B cell (primary cell): ENCODE data around the gene CLIP2. TPM values are rescaled to one million over a fixed set of nuclear protein-coding genes. Genes with fewer than 3 reads are reported as not detected.

Experiments
- ATAC-seq: fragments of 200-7000 bp; cut with Tn5 transposase; one replicate; pipeline ENCODE4 v1.10.0; 2021; ENCODE audit warnings: low read depth, mild to moderate bottlenecking, moderate number of reproducible peaks, moderate library complexity
- CTCF ChIA-PET: fragments of 350-600 bp; sonication (Branson Sonifier 250); formaldehyde crosslinking; loops from one replicate; lab custom pipeline; 2021; ENCODE audit warnings: antibody characterized with exemption, inconsistent platforms; lab: Charles Lee
- POLR2A ChIA-PET: fragments of 350-600 bp; sonication (Branson Sonifier 250); formaldehyde crosslinking; loops from one replicate; lab custom pipeline; 2021; ENCODE audit warnings: antibody characterized with exemption; lab: Charles Lee
- DNase-seq: peaks from one replicate; pipeline ENCODE4 v3.0.0; 2013
- H2AFZ ChIP-seq: 2 replicates; pipeline ENCODE4 v1.6.1; 2012; ENCODE audit warnings: mild to moderate bottlenecking, low read depth, low read length; ENCODE audit not compliant: insufficient read depth, poor library complexity, severe bottlenecking
- H3K27ac ChIP-seq, 2 donors: 1 replicate in 1 of 2; 2 replicates in 1 of 2; pipeline ENCODE4 v1.5.1; 2012 to 2013; ENCODE audit warnings: low read length in 2 of 2, mild to moderate bottlenecking in 2 of 2, moderate library complexity in 1 of 2
- H3K27me3 ChIP-seq, 4 experiments: fragments of 200-600 bp in 1 of 4; sonication (generic) in 1 of 4; replicated peaks in 1 of 4; 1 replicate in 2 of 4; 2 replicates in 2 of 4; pipeline versions ENCODE4 v1.6.1 to v1.7.0; 2013 to 2016; ENCODE audit warnings: low read length in 3 of 4, mild to moderate bottlenecking in 2 of 4, mixed read lengths in 1 of 4, moderate library complexity in 1 of 4; ENCODE audit not compliant: insufficient read depth in 4 of 4, control insufficient read depth in 3 of 4; ENCODE audit errors: control extremely low read depth in 1 of 4
- H3K36me3 ChIP-seq, 2 experiments: replicated peaks in 1 of 2; 1 replicate in 1 of 2; 2 replicates in 1 of 2; pipeline versions ENCODE4 v1.6.1 to v1.7.1; 2013; ENCODE audit warnings: low read length in 1 of 2; ENCODE audit not compliant: insufficient read depth in 2 of 2, control insufficient read depth in 1 of 2; ENCODE audit errors: control extremely low read depth in 1 of 2, extremely low read depth in 1 of 2
- H3K4me1 ChIP-seq, 2 donors: fragments of 200-600 bp in 1 of 2; sonication (generic) in 1 of 2; 1 replicate in 1 of 2; 2 replicates in 1 of 2; pipeline versions ENCODE4 v1.5.1 to v1.6.1; 2013 to 2017; ENCODE audit warnings: low read length in 2 of 2; ENCODE audit not compliant: control insufficient read depth in 2 of 2, insufficient read depth in 2 of 2
- H3K4me2 ChIP-seq: replicated peaks from 2 replicates; pipeline ENCODE3; 2012; ENCODE audit warnings: mild to moderate bottlenecking, low read depth, low read length; ENCODE audit not compliant: poor library complexity, severe bottlenecking
- H3K4me3 ChIP-seq, 5 experiments: fragments of 200-600 bp in 1 of 5; sonication (generic) in 1 of 5; 1 replicate in 3 of 5; 2 replicates in 2 of 5; pipeline versions ENCODE4 v1.5.1 to v1.7.0; 2011 to 2016; ENCODE audit warnings: low read length in 4 of 5, mild to moderate bottlenecking in 4 of 5, low read depth in 2 of 5, control low read depth in 1 of 5, moderate library complexity in 1 of 5; ENCODE audit not compliant: insufficient read depth in 1 of 5; ENCODE audit errors: control extremely low read depth in 1 of 5, extremely low read depth in 1 of 5
- H3K79me2 ChIP-seq: fragments of 200-600 bp; sonication (generic); one replicate; pipeline ENCODE4 v1.6.0; 2016; ENCODE audit warnings: low read length; ENCODE audit not compliant: control insufficient read depth, insufficient read depth
- H3K9ac ChIP-seq: fragments of 200-600 bp; sonication (generic); 2 replicates; pipeline ENCODE4 v1.6.1; 2017; ENCODE audit warnings: mild to moderate bottlenecking, low read length, moderate library complexity
- H3K9me3 ChIP-seq, 3 donors: one replicate each; pipeline versions ENCODE4 v1.6.1 to v1.7.1; 2013; ENCODE audit warnings: low read length in 2 of 3; ENCODE audit not compliant: control insufficient read depth in 2 of 3, insufficient read depth in 1 of 3; ENCODE audit errors: control extremely low read depth in 1 of 3
- H4K20me1 ChIP-seq: 2 replicates; pipeline ENCODE4 v1.6.0; 2012; ENCODE audit warnings: mild to moderate bottlenecking, low read length; ENCODE audit not compliant: insufficient read depth, control insufficient read depth, poor library complexity, severe bottlenecking
- H3K27ac Mint-ChIP-seq: one replicate; pipeline ENCODE4 v1.8.0; 2021; ENCODE audit warnings: mixed read lengths
- H3K27me3 Mint-ChIP-seq: one replicate; pipeline ENCODE4 v1.8.0; 2021; ENCODE audit warnings: mixed read lengths
- H3K4me1 Mint-ChIP-seq: one replicate; pipeline ENCODE4 v1.8.0; 2021; ENCODE audit warnings: mixed read lengths
- H3K4me3 Mint-ChIP-seq: one replicate; pipeline ENCODE4 v1.8.0; 2021; ENCODE audit warnings: mixed read lengths
- H3K9me3 Mint-ChIP-seq: one replicate; pipeline ENCODE4 v1.8.0; 2022; ENCODE audit warnings: mixed read lengths; ENCODE audit not compliant: insufficient read depth
- CTCF ChIP-seq: fragments of 200-600 bp; IDR thresholded peaks from one replicate; pipeline ENCODE4 v1.8.0; 2022; ENCODE audit warnings: antibody characterized with exemption, mild to moderate bottlenecking
- EZH2 ChIP-seq: IDR thresholded peaks from 2 replicates; pipeline ENCODE4 v1.6.1; 2012; ENCODE audit warnings: borderline replicate concordance, low read depth, mild to moderate bottlenecking, moderate library complexity, low read length; ENCODE audit not compliant: insufficient read depth, poor library complexity, severe bottlenecking
- WGBS: methylation state at CpG from one replicate; pipeline ENCODE4 v1.1.5; 2013; ENCODE audit warnings: missing lambda C conversion rate; ENCODE audit not compliant: insufficient coverage; 5-methylcytosine and 5-hydroxymethylcytosine counted together
- intact Hi-C: fragments of 100-400 bp; cut with micrococcal nuclease; formaldehyde crosslinking; loops from one replicate; pipeline ENCODE4 v1.10.0; 2022
- polyA plus RNA-seq: library from polyadenylated mRNA; depleted of rRNA; stranded (reverse); fragments of >200 nt; gene quantifications from 2 replicates; pipeline ENCODE4 v1.2.3, GENCODE V29; 2012
- total RNA-seq, 2 donors: library from RNA; stranded (reverse); fragments of 120-200 nt in 1 of 2; gene quantifications; 1 replicate in 1 of 2; 2 replicates in 1 of 2; pipeline versions ENCODE4 v1.2.3 to v1.2.4, GENCODE V29; 2013 to 2022

CLIP2 gene
- total and polyA plus RNA-seq, 2 donors (not counting 1 experiment from before 2014, with no cell fraction given): 5.7 to 47.9 TPM

GRCh38 chr7:74256491-74257408 is 32.5 kb upstream of the CLIP2 start:
- Histone ChIP-seq H3K4me2 (no peak overlapping the region), H2AFZ (no peak overlapping the region), H3K9me3 (no peaks in the 10 kb centered on the region), H3K36me3 (peaks cover 0 to 2% of the 10 kb centered on the region in 2 experiments), H3K4me3 (no peak overlapping the region), H3K79me2 (peaks cover 26% of the 10 kb centered on the region), H3K27me3 (no peaks in the 10 kb centered on the region), H3K9ac (no peak overlapping the region), H3K27ac (peak overlapping the region in 1 of 2 donors; percentile 8), H3K4me1 (peaks cover 16 to 44% of the 10 kb centered on the region in 2 donors), H4K20me1 (peaks cover 7% of the 10 kb centered on the region)
- no peak for TF ChIP-seq EZH2
- peaks cover 27% of the 10 kb centered on the region for H3K4me1 Mint-ChIP-seq
- peak overlapping the region; percentile 68 for H3K4me3 Mint-ChIP-seq
- WGBS: 77% methylated on average over 3 of the region's 12 CpGs
- CTCF ChIA-PET: interaction anchor here (0.6 to 1.4 kb wide), 6 partner anchors 15 to 867 kb away, joined by 3 to 6 read pairs (median 3); no protein-coding TSS in a partner anchor
- intact Hi-C loops: loop anchor here (10.0 kb wide), 1 partner anchor 572 kb away; the partner anchor contains the start of genes BUD23 and DNAJC30
- H3K9me3 Mint-ChIP-seq: no peaks in the 10 kb centered on the region
- no peak for ATAC-seq
- DNase-seq: no peak
- H3K27ac Mint-ChIP-seq: peak overlapping the region; percentile 10
- POLR2A ChIA-PET: interaction anchor here (0.6 kb wide), 1 partner anchor 24 kb away, joined by 3 read pairs; no protein-coding TSS in a partner anchor
- no peaks in the 10 kb centered on the region for H3K27me3 Mint-ChIP-seq

- Mint-ChIP-seq H3K27me3 (no peaks in the 10 kb centered on the region), H3K9me3 (no peaks in the 10 kb centered on the region), H3K27ac (no peak overlapping the region), H3K4me1 (peaks cover 18% of the 10 kb centered on the region), H3K4me3 (peak overlapping the region; percentile 32)
- intact Hi-C loops: loop anchor here (10.0 kb wide), 1 partner anchor 574 kb away; the partner anchor contains the start of genes BUD23 and DNAJC30
- H3K9ac ChIP-seq: no peak overlapping the region
- DNase-seq (no peak), ATAC-seq (no peak)
- H3K9me3 ChIP-seq: no peaks in the 10 kb centered on the region
- POLR2A ChIA-PET: no interaction called here
- no peaks in the 10 kb centered on the region for H3K27me3 ChIP-seq
- CTCF ChIA-PET: interaction anchor here (1.2 to 1.3 kb wide), 2 partner anchors 9 to 53 kb away, joined by 4 to 6 read pairs; no protein-coding TSS in a partner anchor
- peaks cover under 1% of the 10 kb centered on the region for H4K20me1 ChIP-seq
- no peak overlapping the region for H3K27ac ChIP-seq
- no peak overlapping the region for H3K4me2 ChIP-seq
- H2AFZ ChIP-seq: no peak overlapping the region
- H3K79me2 ChIP-seq: peaks cover 12% of the 10 kb centered on the region
- no peaks in the 10 kb centered on the region for H3K36me3 ChIP-seq
- peaks cover 9 to 35% of the 10 kb centered on the region in 2 donors for H3K4me1 ChIP-seq
- no peak for TF ChIP-seq CTCF
- TF ChIP-seq EZH2: no peak
- H3K4me3 ChIP-seq: no peak overlapping the region
- WGBS: 94% methylated on average over 7 of the region's 9 CpGs
Measured at GRCh38 chr7:74258639-74259038, 30.6 kb upstream of the CLIP2 start.
